GM19468 (cell line): Measurements from ENCODE around the gene MAD1L1.

ENCODE experiments used
- ATAC-seq: cut with Tn5 transposase; IDR thresholded peaks from one replicate; pipeline ENCODE4 v1.9.1; 2021; ENCODE audit warnings: mild to moderate bottlenecking, moderate library complexity, moderate number of reproducible peaks; ENCODE audit not compliant: unreplicated experiment; ENCODE audit errors: extremely low read depth

Gene MAD1L1

GRCh38 chr7:1811850-1812508 lies 420.8 kb downstream of the MAD1L1 start:
- ATAC-seq: no peak

- no peak for ATAC-seq
These were observed 421.5 kb downstream of the MAD1L1 start for GRCh38 chr7:1810961-1811849.

GRCh38 chr7:1810521-1810920 lies 422.2 kb downstream of the MAD1L1 start:
- ATAC-seq: no peak

- ATAC-seq: no peak
These were observed 423.0 kb downstream of the MAD1L1 start for GRCh38 chr7:1809601-1810258.

GRCh38 chr7:1809070-1809469 lies 423.7 kb downstream of the MAD1L1 start:
- ATAC-seq: no peak

GRCh38 chr7:1807821-1808600 lies 424.7 kb downstream of the MAD1L1 start:
- ATAC-seq: no peak

- ATAC-seq: no peak
These were observed 426.4 kb downstream of the MAD1L1 start for GRCh38 chr7:1806354-1806753.

- no peak for ATAC-seq
These were observed 428.4 kb downstream of the MAD1L1 start for GRCh38 chr7:1804310-1804709.

- ATAC-seq: no peak
These were observed 429.8 kb downstream of the MAD1L1 start for GRCh38 chr7:1802899-1803298.

GRCh38 chr7:1800902-1801301 lies 431.8 kb downstream of the MAD1L1 start:
- no peak for ATAC-seq

- ATAC-seq: no peak
These were observed 434.6 kb downstream of the MAD1L1 start for GRCh38 chr7:1798191-1798590.

- no peak for ATAC-seq
These were observed 437.7 kb downstream of the MAD1L1 start for GRCh38 chr7:1794888-1795542.

GRCh38 chr7:1787681-1788235 lies 445.0 kb downstream of the MAD1L1 start:
- ATAC-seq: no peak

GRCh38 chr7:1787241-1787640 lies 445.5 kb downstream of the MAD1L1 start:
- no peak for ATAC-seq

GRCh38 chr7:1785839-1786238 lies 446.9 kb downstream of the MAD1L1 start:
- ATAC-seq: no peak

GRCh38 chr7:1781369-1781768 lies 451.4 kb downstream of the MAD1L1 start:
- ATAC-seq: no peak

GRCh38 chr7:1779445-1779844 lies 453.3 kb downstream of the MAD1L1 start:
- no peak for ATAC-seq

GRCh38 chr7:1777122-1777521 lies 455.6 kb downstream of the MAD1L1 start:
- ATAC-seq: no peak

GRCh38 chr7:1775389-1775788 lies 457.4 kb downstream of the MAD1L1 start:
- ATAC-seq: no peak
